IPS DF 6.9 (cell line): ENCODE results near the gene CATSPERZ.

Experiments used
- DNase-seq: peaks from one replicate; pipeline ENCODE4 v3.0.0-alpha.2; 2013; ENCODE audit warnings: low read depth, low spot score
- H3K27ac ChIP-seq: one replicate; pipeline ENCODE4 v1.5.1; 2013; ENCODE audit warnings: low read length, control low read depth
- H3K27me3 ChIP-seq: 2 replicates; pipeline ENCODE4 v1.6.1; 2013; ENCODE audit warnings: mild to moderate bottlenecking, low read length; ENCODE audit not compliant: control insufficient read depth, insufficient read depth
- H3K36me3 ChIP-seq: 2 replicates; pipeline ENCODE4 v1.6.1; 2013; ENCODE audit warnings: low read length; ENCODE audit not compliant: control insufficient read depth, insufficient read depth
- H3K4me1 ChIP-seq: 2 replicates; pipeline ENCODE4 v1.6.1; 2013; ENCODE audit warnings: low read length; ENCODE audit not compliant: control insufficient read depth, insufficient read depth
- H3K4me3 ChIP-seq: 2 replicates; pipeline ENCODE4 v1.5.1; 2013; ENCODE audit warnings: mild to moderate bottlenecking, low read length
- H3K9me3 ChIP-seq: 2 replicates; pipeline ENCODE4 v1.6.1; 2013; ENCODE audit warnings: low read length, inconsistent platforms; ENCODE audit not compliant: control insufficient read depth, insufficient read depth
- WGBS: extraction: QIAGEN DNeasy Blood & Tissue Kit; methylation state at CpG from one replicate; pipeline ENCODE4 v1.1.7; 2013; ENCODE audit warnings: mixed read lengths, missing lambda C conversion rate; ENCODE audit not compliant: insufficient read length, insufficient coverage; 5-methylcytosine and 5-hydroxymethylcytosine counted together

CATSPERZ gene

GRCh38 chr11:64337538-64338249, 37.5 kb downstream of the CATSPERZ start:
- Histone ChIP-seq H3K27me3 (no peaks in the 10 kb centered on the region), H3K4me3 (no peak overlapping the region), H3K4me1 (peaks cover 6% of the 10 kb centered on the region), H3K9me3 (no peaks in the 10 kb centered on the region), H3K27ac (no peak overlapping the region), H3K36me3 (no peaks in the 10 kb centered on the region)
- no peak for DNase-seq
- WGBS, result no CpG with 5 or more reads among the region's 8 CpGs

DNA sequence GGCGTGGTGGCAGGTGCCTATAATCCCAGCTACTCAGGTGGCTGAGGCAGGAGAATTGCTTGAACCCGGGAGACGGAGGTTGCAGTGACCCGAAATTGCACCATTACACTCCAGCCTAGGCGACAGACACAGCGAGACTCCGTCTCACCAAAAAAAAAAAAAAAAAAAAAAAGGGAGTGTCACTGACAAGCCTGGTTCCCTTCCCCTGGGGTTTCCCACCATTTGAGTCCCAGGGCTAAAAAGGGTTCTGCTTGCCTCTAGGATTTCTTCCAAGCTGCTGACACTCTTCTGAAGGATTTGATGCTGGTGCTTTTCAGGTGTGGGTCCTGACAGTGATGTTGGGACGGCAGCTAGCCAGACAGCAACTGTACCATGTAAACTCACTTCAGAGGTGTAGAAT, 38.6 kb downstream of the CATSPERZ start:
- no CpG with 5 or more reads among the region's 8 CpGs for WGBS
- no peak for DNase-seq
- Histone ChIP-seq H3K27ac (no peak overlapping the region), H3K4me3 (no peak overlapping the region), H3K4me1 (peaks cover 8% of the 10 kb centered on the region), H3K27me3 (no peaks in the 10 kb centered on the region), H3K9me3 (no peaks in the 10 kb centered on the region), H3K36me3 (no peaks in the 10 kb centered on the region)

GRCh38 chr11:64339286-64339685, 39.1 kb downstream of the CATSPERZ start:
- Histone ChIP-seq H3K36me3 (no peaks in the 10 kb centered on the region), H3K27ac (no peak overlapping the region), H3K27me3 (no peaks in the 10 kb centered on the region), H3K4me1 (peaks cover 8% of the 10 kb centered on the region), H3K4me3 (no peak overlapping the region), H3K9me3 (no peaks in the 10 kb centered on the region)
- no CpG with 5 or more reads among the region's 4 CpGs for WGBS
- no peak for DNase-seq

DNA sequence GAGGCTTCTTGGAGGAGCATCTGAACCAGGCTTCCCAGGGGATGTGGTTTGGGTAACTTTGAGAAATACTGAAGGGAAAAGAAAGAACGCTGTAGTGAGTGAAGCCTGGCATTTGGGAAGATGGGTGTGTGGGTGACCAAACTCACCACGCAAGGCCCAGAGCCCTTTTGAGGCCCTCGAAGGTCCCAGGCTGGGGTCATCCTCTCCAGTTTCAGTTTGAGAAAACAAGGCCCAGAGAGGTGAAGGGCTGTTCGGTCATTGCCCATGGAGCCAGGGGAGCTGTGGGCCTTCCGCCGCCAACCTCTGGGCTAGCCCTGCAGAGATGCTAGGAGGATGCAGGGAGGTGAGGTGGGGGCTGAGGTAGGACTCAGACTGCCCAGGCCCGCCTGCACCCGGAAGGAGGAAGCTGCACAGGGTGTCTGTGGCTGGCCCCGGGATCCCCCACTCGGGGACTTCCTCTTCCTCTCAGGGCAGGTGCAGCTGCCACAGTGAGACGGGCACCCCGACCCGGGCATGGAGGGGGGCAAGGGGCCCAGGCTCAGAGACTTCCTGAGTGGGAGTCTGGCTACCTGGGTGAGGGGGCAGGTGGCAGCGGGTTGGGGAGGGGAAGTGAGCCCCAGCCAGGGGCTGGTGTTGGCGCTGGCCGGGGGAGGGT, 39.7 kb downstream of the CATSPERZ start, which contains the start of gene CCDC88B:
Gene CCDC88B, plus strand, starts transcription at position 451 of the 655 bp plus-strand sequence. Its CDS starts 63 bp downstream, at position 514.
- Histone ChIP-seq H3K4me1 (peaks cover 8% of the 10 kb centered on the region), H3K27me3 (no peaks in the 10 kb centered on the region), H3K4me3 (peak within 1 kb of the TSS; percentile 43; the same call in 1 of the 2 replicates), H3K9me3 (no peaks in the 10 kb centered on the region), H3K36me3 (no peaks in the 10 kb centered on the region), H3K27ac (no peak within 1 kb of the TSS)
- WGBS, result no CpG with 5 or more reads among the region's 16 CpGs
- no peak for DNase-seq

GRCh38 chr11:64340671-64341335, 40.6 kb downstream of the CATSPERZ start:
- DNase-seq, result no peak
- peaks cover 8% of the 10 kb centered on the region for H3K4me1 ChIP-seq
- no peaks in the 10 kb centered on the region for H3K9me3 ChIP-seq
- WGBS, result no CpG with 5 or more reads among the region's 33 CpGs
- H3K27me3 ChIP-seq, result no peaks in the 10 kb centered on the region
- H3K4me3 ChIP-seq, result peak overlapping the region; percentile 43; the same call in 1 of the 2 replicates
- no peaks in the 10 kb centered on the region for H3K36me3 ChIP-seq
- H3K27ac ChIP-seq, result no peak overlapping the region

- Histone ChIP-seq H3K36me3 (no peaks in the 10 kb centered on the region), H3K27ac (no peak overlapping the region), H3K9me3 (no peaks in the 10 kb centered on the region), H3K27me3 (no peaks in the 10 kb centered on the region), H3K4me1 (peaks cover 8% of the 10 kb centered on the region), H3K4me3 (no peak overlapping the region; the same call in 1 of the 2 replicates)
- no peak for DNase-seq
- WGBS, result no CpG with 5 or more reads among the region's 21 CpGs
These were observed 41.3 kb downstream of the CATSPERZ start for GRCh38 chr11:64341429-64341828.

GRCh38 chr11:64341851-64342791, 42.0 kb downstream of the CATSPERZ start:
- WGBS, result no CpG with 5 or more reads among the region's 55 CpGs
- no peak for DNase-seq
- Histone ChIP-seq H3K27me3 (no peaks in the 10 kb centered on the region), H3K9me3 (no peaks in the 10 kb centered on the region), H3K4me1 (peaks cover 8% of the 10 kb centered on the region), H3K36me3 (no peaks in the 10 kb centered on the region), H3K4me3 (peak overlapping the region; percentile 35; the same call in 1 of the 2 replicates), H3K27ac (no peak overlapping the region)

DNA sequence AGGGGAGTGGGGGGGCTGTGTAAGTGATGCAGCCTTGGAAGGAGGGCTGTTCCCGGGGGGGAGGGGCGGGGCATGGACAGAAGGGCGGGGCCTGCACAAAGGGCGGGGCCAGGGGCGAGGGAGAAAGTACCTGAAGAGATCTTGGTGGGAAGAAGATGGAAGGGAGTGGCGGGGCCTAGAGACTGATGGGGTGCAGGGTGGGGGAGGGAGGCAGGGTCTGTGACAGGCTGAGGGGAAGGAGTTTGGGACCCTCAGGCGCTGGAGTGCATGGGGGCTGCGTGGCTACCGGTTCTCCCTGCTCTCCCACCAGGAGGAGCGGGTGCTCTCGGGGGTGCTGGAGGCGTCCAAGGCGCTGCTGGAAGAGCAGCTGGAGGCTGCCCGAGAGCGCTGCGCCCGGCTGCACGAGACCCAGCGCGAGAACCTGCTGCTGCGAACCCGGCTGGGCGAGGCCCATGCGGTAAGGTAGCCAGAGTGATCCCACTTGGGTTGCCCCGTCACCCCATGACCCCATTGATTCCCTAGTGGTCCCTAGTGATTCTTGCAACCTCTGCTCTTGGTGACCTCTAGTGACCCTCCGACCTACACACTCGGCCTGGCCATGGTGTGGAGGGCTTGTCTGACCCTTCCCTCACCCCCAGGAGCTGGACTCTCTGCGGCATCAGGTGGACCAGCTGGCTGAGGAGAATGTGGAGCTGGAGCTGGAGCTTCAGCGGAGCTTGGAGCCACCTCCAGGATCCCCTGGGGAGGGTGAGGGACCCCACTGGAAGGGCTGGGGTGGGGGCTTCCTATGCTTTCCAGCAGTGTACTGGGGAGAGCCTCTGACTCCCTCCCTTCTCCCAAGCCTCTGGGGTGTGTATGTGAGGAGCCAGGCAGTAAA, 42.9 kb downstream of the CATSPERZ start:
- peak overlapping the region; percentile 35; the same call in 1 of the 2 replicates for H3K4me3 ChIP-seq
- no peak for DNase-seq
- no CpG with 5 or more reads among the region's 29 CpGs for WGBS
- H3K27me3 ChIP-seq, result no peaks in the 10 kb centered on the region
- no peaks in the 10 kb centered on the region for H3K9me3 ChIP-seq
- no peak overlapping the region for H3K27ac ChIP-seq
- peaks cover 8% of the 10 kb centered on the region for H3K4me1 ChIP-seq
- no peaks in the 10 kb centered on the region for H3K36me3 ChIP-seq

GRCh38 chr11:64343767-64344559, 43.8 kb downstream of the CATSPERZ start:
- no peak for DNase-seq
- Histone ChIP-seq H3K9me3 (no peaks in the 10 kb centered on the region), H3K27ac (no peak overlapping the region), H3K4me1 (peaks cover 8% of the 10 kb centered on the region), H3K27me3 (no peaks in the 10 kb centered on the region), H3K36me3 (no peaks in the 10 kb centered on the region), H3K4me3 (no peak overlapping the region)
- WGBS, result no CpG with 5 or more reads among the region's 18 CpGs
